ENCODE results near the gene NUP210L. TPM values are rescaled to one million over a fixed set of nuclear protein-coding genes. Genes with fewer than 3 reads are reported as not detected.

The NUP210L gene
- total and polyA plus RNA-seq, 2 experiments from 2014 or later = 0.10 TPM; not detected in 1

DNA sequence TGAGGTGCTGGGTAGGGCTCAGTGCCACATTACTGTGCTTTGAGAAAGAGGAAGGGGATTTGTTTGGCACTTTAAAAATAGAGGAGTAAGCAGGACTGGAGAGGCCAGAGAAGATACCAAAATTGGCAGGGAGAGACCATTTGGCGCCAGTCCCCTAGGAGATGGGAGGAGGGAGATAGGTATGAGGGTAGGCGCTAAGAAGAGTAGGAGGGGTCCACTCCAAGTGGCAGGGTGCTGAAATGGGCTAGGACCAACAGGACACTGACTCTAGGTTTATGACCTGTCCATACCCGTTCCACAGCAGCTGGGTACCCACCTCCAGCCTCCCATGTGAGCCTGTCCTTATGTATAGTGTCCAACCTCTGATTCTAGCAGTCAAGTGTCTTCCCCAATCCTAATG, 195.4 kb downstream of the NUP210L start (continued):
- TF ChIP-seq, protein P1, sequence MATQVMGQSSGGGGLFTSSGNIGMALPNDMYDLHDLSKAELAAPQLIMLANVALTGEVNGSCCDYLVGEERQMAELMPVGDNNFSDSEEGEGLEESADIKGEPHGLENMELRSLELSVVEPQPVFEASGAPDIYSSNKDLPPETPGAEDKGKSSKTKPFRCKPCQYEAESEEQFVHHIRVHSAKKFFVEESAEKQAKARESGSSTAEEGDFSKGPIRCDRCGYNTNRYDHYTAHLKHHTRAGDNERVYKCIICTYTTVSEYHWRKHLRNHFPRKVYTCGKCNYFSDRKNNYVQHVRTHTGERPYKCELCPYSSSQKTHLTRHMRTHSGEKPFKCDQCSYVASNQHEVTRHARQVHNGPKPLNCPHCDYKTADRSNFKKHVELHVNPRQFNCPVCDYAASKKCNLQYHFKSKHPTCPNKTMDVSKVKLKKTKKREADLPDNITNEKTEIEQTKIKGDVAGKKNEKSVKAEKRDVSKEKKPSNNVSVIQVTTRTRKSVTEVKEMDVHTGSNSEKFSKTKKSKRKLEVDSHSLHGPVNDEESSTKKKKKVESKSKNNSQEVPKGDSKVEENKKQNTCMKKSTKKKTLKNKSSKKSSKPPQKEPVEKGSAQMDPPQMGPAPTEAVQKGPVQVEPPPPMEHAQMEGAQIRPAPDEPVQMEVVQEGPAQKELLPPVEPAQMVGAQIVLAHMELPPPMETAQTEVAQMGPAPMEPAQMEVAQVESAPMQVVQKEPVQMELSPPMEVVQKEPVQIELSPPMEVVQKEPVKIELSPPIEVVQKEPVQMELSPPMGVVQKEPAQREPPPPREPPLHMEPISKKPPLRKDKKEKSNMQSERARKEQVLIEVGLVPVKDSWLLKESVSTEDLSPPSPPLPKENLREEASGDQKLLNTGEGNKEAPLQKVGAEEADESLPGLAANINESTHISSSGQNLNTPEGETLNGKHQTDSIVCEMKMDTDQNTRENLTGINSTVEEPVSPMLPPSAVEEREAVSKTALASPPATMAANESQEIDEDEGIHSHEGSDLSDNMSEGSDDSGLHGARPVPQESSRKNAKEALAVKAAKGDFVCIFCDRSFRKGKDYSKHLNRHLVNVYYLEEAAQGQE (IDR thresholded peaks at IDR 0.05; ENCODE audit: unreplicated experiment) = no peak
- TF ChIP-seq CREB1 (CRISPR knock-in tag; IDR thresholded peaks at IDR 0.05; ENCODE audit: low read depth) = no peak

DNA sequence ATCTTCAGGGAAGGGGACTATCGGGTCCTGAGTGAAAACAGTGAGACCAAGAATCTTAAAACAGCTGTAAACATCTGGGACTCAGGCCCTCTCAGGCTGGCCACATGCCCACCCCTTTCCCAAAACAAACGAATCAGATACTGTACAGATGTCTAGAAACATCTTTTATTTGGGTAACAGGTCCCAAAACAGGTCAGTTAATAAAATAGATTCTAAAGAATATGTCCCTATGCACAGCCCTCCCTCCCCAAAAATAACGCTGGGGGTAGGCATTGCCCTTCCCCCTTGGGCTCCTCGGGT, 196.0 kb downstream of the NUP210L start:
- Histone ChIP-seq H3K4me2 (peak overlapping the region; percentile 19), H3K79me2 (replicated peaks; ENCODE audit: insufficient read depth) (peaks cover 68% of the 10 kb centered on the region), H3K36me3 (ENCODE audit: insufficient read depth) (peaks cover 14% of the 10 kb centered on the region), H3F3A (replicated peaks; ENCODE audit: low read depth) (peaks cover 33% of the 10 kb centered on the region), H3K27me3 (ENCODE audit: insufficient read depth) (no peaks in the 10 kb centered on the region), H3K27ac (ENCODE audit: low read depth) (peak overlapping the region; percentile 67), H3K4me3 (peak overlapping the region; percentile 31), H4K20me1 (replicated peaks; ENCODE audit: insufficient read depth) (peaks cover 23% of the 10 kb centered on the region), H3K9me2 (ENCODE audit: insufficient read depth) (no peaks in the 10 kb centered on the region), H2AFZ (no peak overlapping the region), H3K4me1 (ENCODE audit: insufficient read depth) (peaks cover 29% of the 10 kb centered on the region)
- peak overlapping the region; percentile 63 for H3K27ac Mint-ChIP-seq
- no peak for TF ChIP-seq STAT1 (IDR thresholded peaks at IDR 0.05; ENCODE audit: unreplicated experiment)
- TF ChIP-seq ZNF114 (CRISPR knock-in tag; IDR thresholded peaks at IDR 0.05) = no peak
- TF ChIP-seq EZH2 (IDR thresholded peaks at IDR 0.05; ENCODE audit: low read depth, unreplicated experiment) = no peak
- TF ChIP-seq, protein P1 (IDR thresholded peaks at IDR 0.05; ENCODE audit: unreplicated experiment) = no peak
- no peak for TF ChIP-seq EZH2phosphoT487 (IDR thresholded peaks at IDR 0.05; ENCODE audit: unreplicated experiment)
- H3K36me3 Mint-ChIP-seq (ENCODE audit: low read depth) = peaks cover 37% of the 10 kb centered on the region
- peaks cover 44% of the 10 kb centered on the region for H3K4me1 Mint-ChIP-seq
- H3K9me3 Mint-ChIP-seq = peaks cover 3% of the 10 kb centered on the region; the same call in 2 of the 3 replicates
- H3K4me3 Mint-ChIP-seq = peak overlapping the region; percentile 99
- no peak for DNase-seq (ENCODE audit: low spot score)
- ATAC-seq = no peak
- H3K27me3 Mint-ChIP-seq (ENCODE audit: insufficient read depth, low read depth, poor library complexity) = peaks cover 28% of the 10 kb centered on the region
